GM21360 (cell line): ENCODE data around the gene BZW2.

Experiments used
- ATAC-seq: cut with Tn5 transposase; IDR thresholded peaks from one replicate; pipeline ENCODE4 v1.9.1; 2021; ENCODE audit warnings: mild to moderate bottlenecking, moderate library complexity; ENCODE audit not compliant: unreplicated experiment

The BZW2 gene

GRCh38 chr7:16712916-16713315 is 66.9 kb downstream of the BZW2 start:
- no peak for ATAC-seq

GRCh38 chr7:16715928-16716327 is 69.9 kb downstream of the BZW2 start:
- no peak for ATAC-seq

- no peak for ATAC-seq
These were observed 72.2 kb downstream of the BZW2 start for GRCh38 chr7:16718111-16718656.

- no peak for ATAC-seq
These were observed 73.7 kb downstream of the BZW2 start for GRCh38 chr7:16719699-16720098.

- no peak for ATAC-seq
These were observed 75.6 kb downstream of the BZW2 start for GRCh38 chr7:16721541-16721940.

GRCh38 chr7:16724344-16724743 is 78.4 kb downstream of the BZW2 start:
- ATAC-seq: no peak

- ATAC-seq: no peak
These were observed 80.2 kb downstream of the BZW2 start for GRCh38 chr7:16726189-16726588.

- no peak for ATAC-seq
These were observed 81.8 kb downstream of the BZW2 start for GRCh38 chr7:16727736-16728135.

GRCh38 chr7:16728811-16729210 is 82.8 kb downstream of the BZW2 start:
- ATAC-seq: no peak

- no peak for ATAC-seq
These were observed 83.6 kb downstream of the BZW2 start for GRCh38 chr7:16729541-16729940.

GRCh38 chr7:16730937-16731336 is 85.0 kb downstream of the BZW2 start:
- ATAC-seq: no peak

GRCh38 chr7:16732828-16733227 is 86.8 kb downstream of the BZW2 start:
- no peak for ATAC-seq

GRCh38 chr7:16734148-16734726 is 88.3 kb downstream of the BZW2 start:
- no peak for ATAC-seq

- no peak for ATAC-seq
These were observed 89.0 kb downstream of the BZW2 start for GRCh38 chr7:16735020-16735419.

- no peak for ATAC-seq
These were observed 92.2 kb downstream of the BZW2 start for GRCh38 chr7:16738011-16738688.

GRCh38 chr7:16739863-16740622 is 94.1 kb downstream of the BZW2 start:
- no peak for ATAC-seq

- ATAC-seq: no peak
These were observed 94.6 kb downstream of the BZW2 start for GRCh38 chr7:16740623-16740953.

- no peak for ATAC-seq
These were observed 95.0 kb downstream of the BZW2 start for GRCh38 chr7:16740996-16741395.

GRCh38 chr7:16741676-16742075 is 95.7 kb downstream of the BZW2 start:
- ATAC-seq: no peak

- no peak for ATAC-seq
These were observed 96.6 kb downstream of the BZW2 start for GRCh38 chr7:16742547-16742946.

GRCh38 chr7:16743236-16743635 is 97.3 kb downstream of the BZW2 start:
- no peak for ATAC-seq
